HepG2 (cell line): ENCODE results near the gene GSPT1.
A peak's percentile ranks its signal among the peaks of the same experiment; 100 is the strongest.

Experiments used
- JUNB ChIP-seq: sonication (generic); formaldehyde crosslinking; IDR thresholded peaks from 2 replicates; pipeline ENCODE4 v1.8.0; 2022; ENCODE audit warnings: missing genetic modification reagents, mild to moderate bottlenecking, borderline replicate concordance
- TAF1 ChIP-seq: sonication (generic); formaldehyde crosslinking; IDR thresholded peaks from 2 replicates; pipeline ENCODE4 v1.4.0; 2020; ENCODE audit warnings: missing genetic modification reagents

DNA sequence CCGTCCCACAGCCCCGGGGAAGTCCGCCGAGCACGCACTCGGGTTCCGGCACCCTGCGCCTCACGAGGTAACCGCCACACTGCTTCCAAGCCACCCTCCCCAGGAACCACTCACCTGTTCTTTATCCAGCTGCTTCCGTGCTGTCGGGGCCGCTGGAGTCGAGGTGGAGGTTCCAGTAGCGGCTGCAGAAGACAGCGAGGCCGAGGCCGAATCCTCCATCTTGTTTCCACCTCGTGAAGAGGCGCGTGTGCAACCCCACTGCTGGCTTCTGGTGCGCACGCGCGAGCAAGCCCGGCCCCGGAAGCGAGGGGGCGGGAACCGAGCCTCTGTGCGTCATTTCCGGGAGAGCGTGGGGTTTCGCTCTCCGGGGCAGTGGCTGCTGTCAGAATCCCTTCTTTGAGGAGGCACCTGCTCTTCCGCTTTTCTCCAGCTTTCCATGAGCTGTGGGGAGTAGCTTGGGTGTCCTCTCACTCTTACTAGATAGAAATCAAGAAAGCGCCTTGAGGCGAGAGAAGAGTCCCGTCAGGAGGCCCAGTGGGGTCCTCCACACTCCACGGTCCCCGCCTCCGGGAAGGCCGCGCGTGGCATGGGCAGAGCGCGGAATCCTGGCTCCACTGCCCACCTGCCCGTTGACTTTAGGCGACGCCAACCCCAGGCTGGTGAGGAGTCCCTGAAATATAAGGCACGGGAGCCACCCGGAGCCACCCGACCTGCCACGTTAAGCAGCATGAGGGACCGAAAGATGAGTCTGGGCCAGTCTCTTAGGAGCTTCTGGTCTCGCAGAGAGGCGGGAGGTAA, 64.3 kb downstream of the GSPT1 start, which contains the start of gene RSL1D1:
- no peak for TF ChIP-seq JUNB (CRISPR knock-in tag)
- peak; percentile 100 for TF ChIP-seq TAF1
